Thoracic aorta (tissue), 2 donors: ENCODE measurements around the gene LRRC15. TPM values are rescaled to one million over a fixed set of nuclear protein-coding genes. Genes with fewer than 3 reads are reported as not detected.

Experiments
- ATAC-seq: fragments of 150-250 bp; one replicate; pipeline ENCODE4 v1.8.0; 2017; ENCODE audit warnings: low read depth; ENCODE audit not compliant: insufficient number of reproducible peaks, low FRiP score
- DNase-seq: peaks from one replicate; pipeline ENCODE4 v3.0.0-alpha.2; 2020; ENCODE audit warnings: low spot score
- H3K27ac ChIP-seq, 2 donors: fragments of 200-600 bp; sonication (generic); 1 replicate in 1 of 2; 2 replicates in 1 of 2; pipeline ENCODE4 v1.5.1; 2016; ENCODE audit warnings: mild to moderate bottlenecking in 2 of 2, moderate library complexity in 2 of 2
- H3K27me3 ChIP-seq: fragments of 200-600 bp; sonication (generic); replicated peaks from 2 replicates; pipeline ENCODE4 v1.6.0; 2016; ENCODE audit warnings: mild to moderate bottlenecking; ENCODE audit not compliant: insufficient read depth
- H3K36me3 ChIP-seq: fragments of 200-600 bp; sonication (generic); one replicate; pipeline ENCODE4 v1.5.1; 2016
- H3K4me1 ChIP-seq, 2 donors: fragments of 200-600 bp; sonication (generic); 1 replicate in 1 of 2; 2 replicates in 1 of 2; pipeline versions ENCODE4 v1.5.1 to v1.6.0; 2016; ENCODE audit warnings: low read depth in 2 of 2, mild to moderate bottlenecking in 1 of 2; ENCODE audit not compliant: control insufficient read depth in 1 of 2
- H3K4me3 ChIP-seq: fragments of 200-600 bp; sonication (generic); 2 replicates; pipeline ENCODE4 v1.5.1; 2016; ENCODE audit warnings: mild to moderate bottlenecking
- H3K9me3 ChIP-seq: fragments of 200-600 bp; sonication (generic); 2 replicates; pipeline ENCODE4 v1.5.1; 2016
- total RNA-seq, 2 donors: library from RNA; depleted of rRNA; stranded (reverse); fragments of >200 nt; gene quantifications; one replicate each; pipeline versions ENCODE4 v1.1.0 to v1.2.3, GENCODE V29; 2016
- TF ChIP-seq, protein P1 (sequence below): fragments of 200-600 bp; sonication (generic); IDR thresholded peaks from one replicate; pipeline ENCODE4 v1.5.1; 2019; ENCODE audit warnings: antibody characterized with exemption

Gene LRRC15
- total RNA-seq, 2 donors from 2014 or later: 0.27 TPM; not detected in 1

DNA sequence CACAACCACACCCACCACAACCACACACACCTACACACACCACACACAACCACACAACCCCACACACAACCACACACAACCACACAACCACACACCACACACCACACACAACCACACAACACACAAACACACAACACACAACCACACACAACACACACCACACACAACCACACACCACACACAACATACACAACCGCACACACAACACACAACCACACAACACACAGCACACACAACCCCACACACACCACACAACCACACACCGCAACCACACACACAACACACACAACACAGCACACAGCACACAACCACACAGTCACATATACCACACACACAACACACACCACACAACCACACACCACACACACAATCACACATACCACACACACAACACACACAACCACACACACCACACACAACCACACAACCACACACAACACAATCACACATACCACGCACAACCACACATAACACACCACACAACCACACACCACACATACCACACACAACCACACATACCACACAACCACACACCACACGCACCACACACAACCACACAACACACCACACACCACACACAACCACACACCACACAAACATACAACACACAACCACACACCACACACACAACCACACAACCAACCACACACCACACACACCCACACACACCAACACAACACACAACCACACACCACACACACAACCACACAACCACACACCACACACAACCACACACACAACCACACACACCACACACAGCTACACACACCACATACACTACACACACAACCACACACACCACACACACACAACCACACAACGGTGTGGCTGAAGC is 42.1 kb downstream of the LRRC15 start:
- ATAC-seq (no peak), DNase-seq (no peak)

DNA sequence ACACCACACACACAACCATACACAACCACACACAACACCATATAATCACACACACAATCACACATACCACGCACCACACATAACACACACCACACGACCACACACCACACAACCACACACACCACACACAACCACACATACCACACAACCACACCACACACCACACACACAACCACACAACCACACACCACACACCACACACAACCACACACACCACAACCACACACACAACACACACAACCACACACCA is 42.6 kb downstream of the LRRC15 start:
- Histone ChIP-seq H3K27me3 (no peaks in the 10 kb centered on the region), H3K36me3 (no peaks in the 10 kb centered on the region), H3K4me3 (no peak overlapping the region), H3K27ac (no peak overlapping the region), H3K9me3 (no peaks in the 10 kb centered on the region), H3K4me1 (peaks cover 3 to 11% of the 10 kb centered on the region in 2 donors)
- DNase-seq (no peak), ATAC-seq (no peak)
- TF ChIP-seq, protein P1, sequence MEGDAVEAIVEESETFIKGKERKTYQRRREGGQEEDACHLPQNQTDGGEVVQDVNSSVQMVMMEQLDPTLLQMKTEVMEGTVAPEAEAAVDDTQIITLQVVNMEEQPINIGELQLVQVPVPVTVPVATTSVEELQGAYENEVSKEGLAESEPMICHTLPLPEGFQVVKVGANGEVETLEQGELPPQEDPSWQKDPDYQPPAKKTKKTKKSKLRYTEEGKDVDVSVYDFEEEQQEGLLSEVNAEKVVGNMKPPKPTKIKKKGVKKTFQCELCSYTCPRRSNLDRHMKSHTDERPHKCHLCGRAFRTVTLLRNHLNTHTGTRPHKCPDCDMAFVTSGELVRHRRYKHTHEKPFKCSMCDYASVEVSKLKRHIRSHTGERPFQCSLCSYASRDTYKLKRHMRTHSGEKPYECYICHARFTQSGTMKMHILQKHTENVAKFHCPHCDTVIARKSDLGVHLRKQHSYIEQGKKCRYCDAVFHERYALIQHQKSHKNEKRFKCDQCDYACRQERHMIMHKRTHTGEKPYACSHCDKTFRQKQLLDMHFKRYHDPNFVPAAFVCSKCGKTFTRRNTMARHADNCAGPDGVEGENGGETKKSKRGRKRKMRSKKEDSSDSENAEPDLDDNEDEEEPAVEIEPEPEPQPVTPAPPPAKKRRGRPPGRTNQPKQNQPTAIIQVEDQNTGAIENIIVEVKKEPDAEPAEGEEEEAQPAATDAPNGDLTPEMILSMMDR: no peak

More for the DNA sequence above, 42.1 kb downstream of the LRRC15 start:
- Histone ChIP-seq H3K4me1 (peaks cover 3 to 11% of the 10 kb centered on the region in 2 donors), H3K27ac (no peak overlapping the region), H3K27me3 (no peaks in the 10 kb centered on the region), H3K9me3 (no peaks in the 10 kb centered on the region), H3K36me3 (no peaks in the 10 kb centered on the region), H3K4me3 (no peak overlapping the region)
- TF ChIP-seq, protein P1: no peak

DNA sequence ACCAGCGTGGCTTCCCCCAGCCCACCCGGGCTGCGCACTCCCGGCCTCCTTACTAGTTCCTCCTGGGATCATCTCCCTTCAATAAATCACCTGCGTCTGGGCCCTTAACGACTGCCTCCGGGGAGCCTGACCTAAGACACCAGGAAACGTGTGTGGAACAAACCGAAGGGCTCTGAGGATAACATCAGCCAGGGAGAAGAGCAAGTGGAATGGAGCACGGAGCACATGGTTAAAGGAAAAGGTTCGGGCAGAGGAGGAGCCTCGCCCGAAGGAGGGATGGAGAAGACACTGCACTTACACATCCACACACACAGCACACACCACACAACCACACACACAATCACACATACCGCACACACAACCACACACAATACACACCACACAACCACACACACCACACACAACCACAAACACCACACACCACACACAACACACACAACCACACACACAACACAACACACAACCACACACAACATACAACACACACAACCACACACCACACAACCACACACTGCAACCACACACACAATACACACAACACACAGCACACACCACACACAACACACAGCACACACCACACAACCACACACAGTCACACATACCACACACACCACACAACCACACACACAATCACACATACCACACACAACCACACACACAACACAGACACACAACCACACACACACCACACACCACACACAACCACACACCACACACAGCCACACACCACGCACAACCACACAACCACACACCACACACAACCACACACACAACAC is 43.2 kb downstream of the LRRC15 start:
- H3K27me3 ChIP-seq: no peaks in the 10 kb centered on the region
- ATAC-seq: no peak
- no peak overlapping the region for H3K27ac ChIP-seq
- H3K36me3 ChIP-seq: no peaks in the 10 kb centered on the region
- H3K4me3 ChIP-seq: no peak overlapping the region
- TF ChIP-seq, protein P1: no peak
- DNase-seq: no peak
- H3K4me1 ChIP-seq: peaks cover 3 to 11% of the 10 kb centered on the region in 2 donors
- H3K9me3 ChIP-seq: no peaks in the 10 kb centered on the region

DNA sequence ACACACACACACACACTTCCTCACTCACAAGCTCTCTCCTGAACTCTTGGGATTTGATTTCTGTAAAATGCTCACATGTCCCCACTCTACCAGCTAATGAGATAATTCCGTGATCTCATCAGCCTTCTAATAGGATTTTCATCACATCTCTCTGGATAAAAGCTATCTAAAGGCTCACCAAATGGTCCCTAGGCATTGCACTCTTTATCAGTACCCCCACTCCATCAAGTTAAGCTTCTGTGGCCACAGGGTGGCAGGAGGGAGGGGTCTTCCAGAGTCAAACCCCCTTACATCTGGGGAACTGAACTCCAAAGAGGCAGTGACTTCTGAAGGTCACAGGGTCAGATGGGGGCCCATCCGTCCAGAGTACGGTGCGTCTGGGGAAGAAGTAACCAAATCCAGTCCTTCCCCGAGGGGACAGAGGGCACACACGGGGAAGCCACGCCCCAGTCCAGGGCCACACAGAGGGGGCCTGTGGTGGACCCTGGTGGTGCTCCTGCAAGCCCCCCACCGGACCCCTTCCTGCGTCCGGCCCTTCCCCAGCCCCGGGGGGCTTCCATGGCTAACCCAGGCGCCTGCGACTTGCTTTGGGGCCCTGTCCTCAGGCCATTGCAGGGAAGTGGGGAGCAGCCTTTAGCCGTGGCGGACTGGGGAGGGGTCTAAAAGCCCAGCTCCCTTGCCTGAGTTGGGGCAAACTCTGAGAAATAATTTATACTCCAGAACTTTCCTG is 44.0 kb downstream of the LRRC15 start:
- TF ChIP-seq, protein P1: no peak
- H3K9me3 ChIP-seq: no peaks in the 10 kb centered on the region
- ATAC-seq: no peak
- H3K27ac ChIP-seq: no peak overlapping the region
- no peak for DNase-seq
- H3K4me3 ChIP-seq: no peak overlapping the region
- H3K4me1 ChIP-seq: peaks cover 3 to 11% of the 10 kb centered on the region in 2 donors
- H3K27me3 ChIP-seq: no peaks in the 10 kb centered on the region
- H3K36me3 ChIP-seq: no peaks in the 10 kb centered on the region

DNA sequence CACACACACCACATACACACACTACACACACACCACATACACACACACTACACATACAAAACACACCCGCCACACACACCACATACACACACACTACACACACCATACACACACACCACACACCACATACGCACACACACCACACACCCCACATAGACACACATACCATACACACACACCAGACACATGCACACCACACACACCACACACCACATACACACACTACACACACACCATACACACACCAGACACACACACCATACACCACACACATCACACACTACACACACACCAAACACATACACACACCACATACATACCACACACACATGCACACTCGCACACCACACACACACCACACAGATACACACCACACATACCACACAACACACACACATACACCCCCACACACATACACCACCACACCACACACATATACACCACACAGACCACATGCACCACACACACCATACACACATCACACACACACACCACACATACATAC is 44.7 kb downstream of the LRRC15 start:
- TF ChIP-seq, protein P1: no peak
- peaks cover 3 to 11% of the 10 kb centered on the region in 2 donors for H3K4me1 ChIP-seq

More for the DNA sequence above, 44.7 kb downstream of the LRRC15 start:
- no peak for ATAC-seq
- no peak overlapping the region for H3K4me3 ChIP-seq
- no peak overlapping the region for H3K27ac ChIP-seq
- no peaks in the 10 kb centered on the region for H3K36me3 ChIP-seq
- no peaks in the 10 kb centered on the region for H3K9me3 ChIP-seq
- DNase-seq: no peak
- no peaks in the 10 kb centered on the region for H3K27me3 ChIP-seq
